RKO (cell line): ENCODE data around the gene GNAL.

Experiments used
- DNase-seq: peaks from one replicate; pipeline ENCODE4 v3.0.0-alpha.2; 2016; ENCODE audit warnings: low spot score

The GNAL gene

DNA sequence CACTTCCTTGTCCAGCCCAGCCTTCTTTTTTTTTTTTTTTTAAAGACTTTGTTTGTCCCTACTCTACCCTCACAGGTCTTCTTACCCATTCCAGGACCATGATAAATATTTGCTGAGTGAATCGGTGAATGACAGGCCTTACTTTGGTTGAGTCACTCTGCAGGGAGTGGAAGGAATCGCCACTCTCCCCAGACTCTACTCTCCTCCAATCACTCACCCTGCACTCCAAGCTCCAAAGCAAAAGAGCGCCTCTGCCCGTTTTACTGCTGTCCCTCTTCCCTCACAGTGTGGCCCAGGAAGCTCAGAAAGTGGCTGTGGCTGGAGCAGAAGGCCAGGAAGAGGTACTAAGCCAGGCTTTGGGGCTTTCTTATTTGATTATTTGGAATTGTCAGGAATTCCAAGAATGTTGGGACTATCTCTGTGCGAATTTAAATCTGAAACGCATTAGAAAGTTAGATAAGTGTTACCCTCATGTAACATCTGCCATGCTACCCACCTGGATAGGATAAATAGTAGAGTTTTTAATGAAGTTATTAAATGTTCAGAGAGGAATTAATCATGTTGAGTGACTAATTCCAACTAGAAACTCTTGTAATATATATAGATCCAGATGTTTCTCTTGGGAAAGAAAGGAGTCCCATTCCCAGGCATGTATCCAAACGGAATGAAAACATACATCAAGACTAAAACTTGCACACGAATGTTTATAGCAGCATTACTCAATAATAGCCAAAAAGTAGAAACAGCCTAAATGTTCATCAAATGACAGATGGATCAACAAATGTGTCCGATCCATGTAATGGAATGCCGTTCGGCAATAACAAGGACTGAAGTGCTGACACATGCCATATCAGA, 119.2 kb downstream of the GNAL start:
- DNase-seq: peak; percentile 43

- no peak for DNase-seq
Observed at GRCh38 chr18:11809895-11810294, 120.8 kb downstream of the GNAL start.

DNA sequence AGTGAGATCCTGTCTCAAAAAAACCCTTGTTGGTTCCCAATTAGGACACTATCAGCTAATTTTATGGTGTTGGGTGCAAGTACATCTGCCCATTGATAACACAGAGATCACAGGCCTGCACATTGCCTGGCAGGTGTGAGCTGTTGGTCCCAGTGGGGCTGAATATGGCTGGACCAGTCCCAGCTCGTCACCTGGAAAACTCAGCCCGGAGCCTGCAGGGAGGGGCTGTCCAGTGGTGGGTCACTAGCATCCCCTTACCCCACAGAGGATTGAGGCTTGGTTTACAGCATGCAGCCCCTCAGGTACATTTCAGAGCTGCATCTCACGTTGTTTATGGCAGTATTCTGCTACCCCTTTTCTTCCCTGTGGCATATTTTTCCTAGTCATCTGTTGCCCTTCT, 121.3 kb downstream of the GNAL start:
- no peak for DNase-seq

DNA sequence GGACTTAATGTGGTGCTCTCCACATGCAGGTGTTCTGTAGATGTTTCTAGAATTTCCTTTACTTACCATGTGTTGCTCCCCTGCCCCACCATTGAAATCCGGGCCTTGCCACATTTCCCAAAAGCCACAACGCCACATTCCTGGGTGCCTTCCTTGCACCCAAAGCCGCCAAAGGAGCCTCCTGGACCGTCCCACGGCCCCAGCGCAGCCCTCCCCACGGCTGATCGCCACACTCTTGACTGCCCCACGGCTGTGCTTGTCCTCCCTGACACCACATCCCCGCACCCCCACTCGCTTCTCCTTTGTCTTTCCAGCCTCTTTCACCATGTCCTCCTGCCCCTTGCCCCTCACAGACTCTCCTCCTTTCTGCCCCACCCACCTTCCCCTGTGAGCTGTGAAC, 121.9 kb downstream of the GNAL start:
- DNase-seq: no peak

DNA sequence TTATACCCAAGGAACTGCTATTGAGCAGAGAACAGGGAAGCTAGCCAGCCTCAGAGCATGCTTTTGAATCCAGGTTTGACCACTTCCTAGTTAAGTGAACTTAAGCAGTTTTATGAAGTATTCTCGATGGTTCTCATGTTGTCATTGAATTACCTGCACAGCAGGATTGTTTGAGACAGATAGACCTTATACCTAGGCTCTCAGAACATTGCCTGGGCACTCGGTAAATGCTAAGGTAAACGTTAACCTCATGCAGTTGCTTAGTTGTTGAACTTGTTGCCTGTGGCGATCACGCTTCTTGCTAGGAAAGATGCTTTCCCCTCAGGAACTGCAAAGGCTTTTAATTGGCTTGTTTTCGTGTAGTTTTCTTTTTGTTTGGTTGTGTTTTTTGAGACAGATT, 128.2 kb downstream of the GNAL start:
- no peak for DNase-seq

- DNase-seq: no peak
Observed at GRCh38 chr18:11818486-11819203, 129.6 kb downstream of the GNAL start.

DNA sequence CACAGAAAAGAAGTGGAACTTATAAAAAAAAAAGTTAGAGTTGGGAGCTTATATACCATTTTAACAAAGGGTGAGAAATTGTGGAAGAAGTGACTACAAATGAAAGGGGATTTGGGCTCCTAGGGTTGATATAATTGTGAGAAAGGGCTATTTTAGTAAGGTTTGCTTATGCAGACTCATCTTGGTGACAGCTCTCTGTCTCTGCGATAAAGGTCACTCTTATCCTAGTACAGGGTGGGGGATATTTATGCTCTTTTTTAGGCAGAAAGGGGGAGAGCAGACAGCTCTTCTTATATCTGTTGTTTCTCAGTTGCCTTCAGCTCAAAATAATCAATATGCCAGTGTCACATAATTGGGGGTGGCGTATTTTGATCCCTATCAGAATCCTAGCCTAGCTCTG, 130.9 kb downstream of the GNAL start:
- DNase-seq: no peak

DNA sequence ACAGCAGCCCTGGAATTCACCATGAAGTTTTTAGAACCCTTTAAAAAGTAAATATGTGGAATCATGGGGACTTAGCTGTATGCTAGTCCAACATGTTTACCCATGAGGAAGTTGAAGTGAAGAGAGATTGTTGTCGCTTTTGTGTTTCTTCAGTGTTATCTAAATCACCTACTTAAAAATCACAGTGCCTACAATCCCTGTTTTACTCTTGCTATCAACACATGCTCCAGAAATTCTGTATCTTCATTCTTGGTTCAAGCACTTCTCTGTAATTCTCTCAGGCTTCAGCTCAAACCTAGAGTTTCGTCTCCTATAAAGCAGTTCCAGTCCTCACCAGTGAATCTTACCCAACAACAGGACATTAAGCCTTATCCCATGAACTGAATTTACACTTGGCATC, 131.6 kb downstream of the GNAL start:
- no peak for DNase-seq

GRCh38 chr18:11821208-11821607, 132.1 kb downstream of the GNAL start:
- no peak for DNase-seq

DNA sequence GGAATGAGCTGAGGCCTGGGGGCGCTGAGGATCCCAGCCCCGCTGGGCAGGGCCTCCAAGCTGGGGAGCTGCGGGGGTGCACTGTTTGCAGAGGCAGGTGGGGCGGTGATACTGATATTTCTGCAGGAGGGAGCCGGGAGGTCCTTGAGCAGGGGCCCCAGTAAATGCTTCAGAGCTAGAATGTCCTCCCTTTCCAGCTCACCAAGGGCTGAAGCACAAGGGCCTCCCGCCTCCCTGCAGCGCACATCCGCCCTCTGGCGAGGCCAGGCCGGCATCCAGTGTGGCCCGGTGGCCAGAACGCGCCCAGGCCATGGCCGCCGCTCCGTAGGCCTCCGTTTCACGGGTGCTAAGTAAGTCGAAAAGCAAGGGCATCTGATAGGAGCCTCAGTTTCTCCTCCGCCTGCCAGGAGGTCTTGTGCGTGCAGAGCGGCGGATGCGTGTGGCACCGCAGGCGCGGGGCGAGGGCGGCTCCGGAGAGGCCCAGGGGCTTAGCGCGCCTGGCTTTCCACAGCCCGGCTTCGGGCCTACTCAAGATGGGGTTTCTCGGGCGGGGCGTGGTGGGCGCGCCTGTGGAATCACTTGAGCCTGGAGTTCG, 132.7 kb downstream of the GNAL start:
- no peak for DNase-seq

GRCh38 chr18:11823545-11823944, 134.5 kb downstream of the GNAL start:
- DNase-seq: no peak

GRCh38 chr18:11826836-11827235, 137.8 kb downstream of the GNAL start:
- DNase-seq: no peak

DNA sequence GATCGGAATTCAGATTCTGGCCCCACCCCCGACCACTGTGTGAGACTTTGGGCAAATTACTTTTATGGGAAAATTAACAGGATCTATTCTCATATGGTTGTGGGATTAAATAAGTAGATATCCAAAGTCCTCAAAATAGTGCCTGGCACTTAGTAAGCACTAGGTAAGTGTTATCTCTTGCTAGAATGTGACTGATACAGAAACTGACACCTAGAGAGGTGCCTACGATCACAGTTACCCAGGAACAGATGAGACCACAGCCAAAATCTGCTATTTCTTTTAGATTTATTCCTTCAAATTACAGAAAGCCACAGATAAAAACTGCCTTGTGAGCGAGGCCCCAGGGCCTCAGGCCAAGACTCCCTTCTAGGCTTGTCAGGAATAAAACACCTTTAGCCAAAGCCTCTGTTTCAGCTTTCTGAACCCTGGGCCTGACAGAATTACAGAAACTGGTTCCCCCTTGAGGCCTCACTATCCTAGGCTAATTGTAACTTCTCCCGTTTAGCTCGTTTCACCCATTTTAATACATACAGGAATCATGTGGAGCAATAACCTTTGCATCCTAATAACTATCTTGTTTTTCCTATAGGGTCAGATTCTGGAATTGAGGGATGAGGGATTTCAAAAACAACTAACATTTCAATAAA, 139.8 kb downstream of the GNAL start:
- no peak for DNase-seq

DNA sequence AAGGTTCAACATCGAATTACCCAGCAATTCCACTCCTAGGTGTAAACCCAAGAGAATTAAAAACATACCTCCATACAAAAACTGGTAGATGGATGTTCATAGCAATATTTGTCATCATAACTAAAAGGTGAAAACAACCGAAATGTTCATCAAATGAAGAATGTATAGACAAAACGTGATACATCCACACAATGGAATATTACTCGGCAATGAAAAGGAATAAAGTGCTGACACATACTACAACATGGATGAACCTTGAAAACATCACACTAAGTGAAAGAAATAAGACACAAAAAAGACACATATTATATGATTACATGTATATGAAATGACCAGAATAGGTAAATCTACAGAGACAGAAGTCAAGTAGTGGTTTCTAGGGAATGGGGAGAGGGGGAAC, 141.5 kb downstream of the GNAL start:
- no peak for DNase-seq

GRCh38 chr18:11831921-11832320, 142.9 kb downstream of the GNAL start:
- no peak for DNase-seq

DNA sequence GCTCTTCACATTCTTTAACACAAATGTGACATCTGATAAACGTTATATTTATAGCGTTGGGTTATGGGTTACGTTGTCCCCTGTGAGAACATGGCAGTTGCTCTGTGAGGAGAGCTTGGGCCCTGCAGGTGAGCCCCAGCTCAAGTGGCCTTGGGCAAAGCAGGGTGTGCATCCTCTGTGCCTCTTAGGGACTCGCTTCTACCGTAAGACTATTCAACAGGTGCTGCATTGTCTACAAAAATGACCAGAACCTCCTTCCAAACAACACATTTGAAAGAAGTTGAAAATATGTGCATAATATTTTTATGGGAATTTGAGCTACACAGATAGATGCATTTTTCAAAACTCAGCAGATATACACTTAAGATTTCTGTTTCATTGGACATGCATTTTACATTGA, 145.7 kb downstream of the GNAL start:
- no peak for DNase-seq

DNA sequence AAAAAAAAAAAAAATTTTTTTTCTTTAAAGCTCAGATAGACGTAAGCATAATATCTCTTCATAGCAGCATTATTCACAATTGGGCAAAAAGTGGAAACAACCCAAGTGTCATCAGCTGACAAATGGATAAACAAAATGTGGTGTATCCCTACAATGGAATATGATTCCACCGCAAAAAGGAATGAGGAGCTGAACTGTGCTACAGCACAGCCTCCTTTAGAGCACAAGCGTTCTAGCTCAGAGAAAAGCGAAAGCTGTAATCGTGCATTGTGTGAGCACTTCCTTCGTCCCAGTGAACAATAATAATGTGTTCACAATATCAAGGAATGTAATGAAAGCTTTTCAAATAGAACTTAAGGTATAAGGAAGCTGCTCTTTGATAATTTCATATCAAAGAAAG, 150.5 kb downstream of the GNAL start:
- no peak for DNase-seq

- DNase-seq: no peak
Observed at GRCh38 chr18:11840493-11840892, 151.4 kb downstream of the GNAL start.

GRCh38 chr18:11842562-11842961, 153.5 kb downstream of the GNAL start:
- DNase-seq: no peak

GRCh38 chr18:11844436-11844835, 155.4 kb downstream of the GNAL start:
- DNase-seq: no peak

GRCh38 chr18:11845654-11846053, 156.6 kb downstream of the GNAL start:
- DNase-seq: no peak

- DNase-seq: no peak
Observed at GRCh38 chr18:11847811-11848210, 158.7 kb downstream of the GNAL start.

GRCh38 chr18:11849279-11849678, 160.2 kb downstream of the GNAL start:
- DNase-seq: no peak
